ENCODE results near the gene PRM1.

PRM1 gene

DNA sequence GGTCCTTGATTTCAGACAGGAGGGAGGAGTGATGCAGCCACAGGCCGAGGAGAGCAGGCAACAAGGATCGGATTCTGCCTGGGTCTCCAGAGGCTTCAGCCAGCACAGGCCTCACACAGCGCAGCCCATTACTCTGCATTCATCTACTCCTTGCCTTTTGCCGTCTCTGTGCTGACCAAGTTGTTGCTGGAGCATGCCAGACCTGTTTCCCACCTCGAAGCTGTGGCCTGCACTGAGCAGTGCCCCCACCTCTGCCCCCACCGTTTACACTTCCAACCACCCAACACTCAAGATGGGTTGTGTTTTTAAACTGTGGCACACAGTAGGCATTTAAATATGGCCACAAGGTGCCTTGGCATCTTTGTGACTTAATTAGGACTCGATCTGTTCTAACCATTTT, 6.2 kb downstream of the PRM1 start:
- no peak for TF ChIP-seq PKNOX1 (IDR thresholded peaks at IDR 0.05)
- TF ChIP-seq ZNF384 (IDR thresholded peaks at IDR 0.05), result no peak
- TF ChIP-seq ARNT (IDR thresholded peaks at IDR 0.05), result no peak
- no peak for TF ChIP-seq L3MBTL2 (conservative IDR thresholded peaks at IDR 0.05)
- TF ChIP-seq CTBP1 (IDR thresholded peaks at IDR 0.05; ENCODE audit: borderline replicate concordance), result no peak
- TF ChIP-seq ELF4 (IDR thresholded peaks at IDR 0.05), result no peak
- no peak for TF ChIP-seq HDGF (IDR thresholded peaks at IDR 0.05; ENCODE audit: borderline replicate concordance)
- no peak for TF ChIP-seq TARDBP (IDR thresholded peaks at IDR 0.05)
- TF ChIP-seq BHLHE40 (IDR thresholded peaks at IDR 0.05; ENCODE audit: borderline replicate concordance), result no peak
- no peak for TF ChIP-seq SP1 (IDR thresholded peaks at IDR 0.05)
- no peak for DNase-seq (ENCODE audit: extremely low spot score)
- ChIA-PET POLR2A (no interaction called here), CTCF (interaction anchor here (0.6 kb wide), 1 partner anchor 349 kb away, joined by 3 read pairs; no protein-coding TSS in a partner anchor)

DNA sequence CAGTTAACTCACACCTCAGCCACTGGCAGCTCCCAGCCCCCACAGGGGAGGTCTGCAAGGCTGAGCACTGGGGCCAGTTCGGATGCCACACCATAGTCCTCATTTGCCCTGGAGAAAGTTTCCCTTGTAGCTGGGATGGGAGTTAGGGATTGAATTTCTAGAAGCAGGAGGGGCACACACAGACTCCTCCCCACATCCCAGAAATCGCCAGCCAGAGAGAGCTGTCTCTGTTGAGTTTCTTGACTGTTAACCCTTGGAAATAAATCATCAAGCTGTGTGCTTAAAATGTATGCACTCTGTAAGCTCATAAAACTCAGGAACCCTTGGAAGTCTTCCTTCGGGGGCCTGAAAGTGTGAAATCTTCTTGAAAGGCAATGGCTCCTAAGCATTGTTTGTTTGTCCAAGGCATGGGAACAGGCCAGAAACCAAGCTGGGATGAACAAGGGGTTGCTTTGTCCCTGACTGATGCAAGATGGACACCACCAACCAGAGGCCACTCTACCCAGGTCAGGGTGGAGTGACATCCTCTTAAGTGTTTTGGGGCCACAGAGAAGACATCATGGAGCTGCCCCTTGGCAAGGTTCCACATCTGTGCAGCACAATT, 7.3 kb downstream of the PRM1 start:
- no peak for DNase-seq (ENCODE audit: extremely low spot score)
- TF ChIP-seq PKNOX1 (IDR thresholded peaks at IDR 0.05) (peak; percentile 39; the same call in 1 of the 2 replicates), L3MBTL2 (conservative IDR thresholded peaks at IDR 0.05) (no peak), ELF4 (IDR thresholded peaks at IDR 0.05) (no peak), LEF1 (IDR thresholded peaks at IDR 0.05; ENCODE audit: borderline replicate concordance) (no peak)
- ChIA-PET CTCF (interaction anchor here (0.8 to 1.0 kb wide), 2 partner anchors 9 to 114 kb away, joined by 3 to 6 read pairs; no protein-coding TSS in a partner anchor), POLR2A (interaction anchor here (2.5 kb wide), 1 partner anchor 18 kb away, joined by 16 read pairs; the partner anchor contains the start of gene SOCS1)

- POLR2A ChIA-PET, result interaction anchor here (2.5 kb wide), 1 partner anchor 17 kb away, joined by 16 read pairs; the partner anchor contains the start of gene SOCS1
- CTCF ChIA-PET, result interaction anchor here (0.8 to 1.0 kb wide), 2 partner anchors 10 to 114 kb away, joined by 3 to 6 read pairs; no protein-coding TSS in a partner anchor
- no peak for TF ChIP-seq ARNT (IDR thresholded peaks at IDR 0.05)
- no peak for TF ChIP-seq SUZ12 (IDR thresholded peaks at IDR 0.05)
- no peak for TF ChIP-seq ZNF384 (IDR thresholded peaks at IDR 0.05)
- no peak for TF ChIP-seq TARDBP (IDR thresholded peaks at IDR 0.05)
- TF ChIP-seq NFRKB (IDR thresholded peaks at IDR 0.05), result no peak
- TF ChIP-seq PKNOX1 (IDR thresholded peaks at IDR 0.05), result no peak
- TF ChIP-seq ELF4 (IDR thresholded peaks at IDR 0.05), result no peak
- no peak for TF ChIP-seq HDGF (IDR thresholded peaks at IDR 0.05; ENCODE audit: borderline replicate concordance)
- no peak for TF ChIP-seq FOXA1 (IDR thresholded peaks at IDR 0.05)
- no peak for TF ChIP-seq BHLHE40 (IDR thresholded peaks at IDR 0.05; ENCODE audit: borderline replicate concordance)
- no peak for TF ChIP-seq CTBP1 (IDR thresholded peaks at IDR 0.05; ENCODE audit: borderline replicate concordance)
- TF ChIP-seq L3MBTL2 (conservative IDR thresholded peaks at IDR 0.05), result no peak
- no peak for TF ChIP-seq LEF1 (IDR thresholded peaks at IDR 0.05; ENCODE audit: borderline replicate concordance)
- TF ChIP-seq FOXM1 (IDR thresholded peaks at IDR 0.05; ENCODE audit: borderline replicate concordance), result no peak
- TF ChIP-seq SP1 (IDR thresholded peaks at IDR 0.05), result no peak
- TF ChIP-seq FOXK2 (IDR thresholded peaks at IDR 0.05), result no peak
- no peak for DNase-seq (ENCODE audit: extremely low spot score)
These were observed 8.0 kb downstream of the PRM1 start, which contains the start of gene PRM3 for GRCh38 chr16:11272921-11273720. Gene PRM3 (minus strand): TSS chr16:11273629. CDS start chr16:11273595, 34 bp downstream.

DNA sequence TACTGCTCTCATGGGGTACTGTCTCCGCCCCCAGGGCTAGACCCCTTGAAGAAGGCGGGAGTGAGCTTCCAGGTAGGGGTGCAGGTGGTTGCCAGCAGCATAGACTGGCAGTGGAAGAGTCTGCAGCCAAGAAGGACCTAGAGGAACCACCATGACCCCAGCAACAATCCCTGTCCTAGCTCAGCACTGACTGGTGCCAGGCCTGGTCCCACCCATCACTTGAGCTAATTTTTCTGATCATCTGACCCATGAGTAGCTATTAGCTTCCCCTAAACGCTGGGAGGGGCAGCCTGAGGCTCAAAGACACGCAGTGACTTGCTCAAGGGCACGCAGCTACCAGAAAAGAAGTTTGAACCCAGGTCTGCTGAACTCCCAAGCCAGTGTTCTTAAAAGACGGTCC, 8.6 kb downstream of the PRM1 start:
- CTCF ChIA-PET, result interaction anchor here (0.6 kb wide), 1 partner anchor 20 kb away, joined by 3 read pairs; no protein-coding TSS in a partner anchor
- TF ChIP-seq L3MBTL2 (conservative IDR thresholded peaks at IDR 0.05), result no peak
- TF ChIP-seq ELF4 (IDR thresholded peaks at IDR 0.05), result no peak
- TF ChIP-seq FOXK2 (IDR thresholded peaks at IDR 0.05), result no peak
- no peak for TF ChIP-seq NFRKB (IDR thresholded peaks at IDR 0.05)
- TF ChIP-seq LEF1 (IDR thresholded peaks at IDR 0.05; ENCODE audit: borderline replicate concordance), result no peak
- no peak for TF ChIP-seq PKNOX1 (IDR thresholded peaks at IDR 0.05)
- TF ChIP-seq ZNF384 (IDR thresholded peaks at IDR 0.05), result no peak
- TF ChIP-seq TARDBP (IDR thresholded peaks at IDR 0.05), result no peak
- no peak for TF ChIP-seq SP1 (IDR thresholded peaks at IDR 0.05)
- TF ChIP-seq HDGF (IDR thresholded peaks at IDR 0.05; ENCODE audit: borderline replicate concordance), result no peak
- no peak for TF ChIP-seq SUZ12 (IDR thresholded peaks at IDR 0.05)
- TF ChIP-seq BHLHE40 (IDR thresholded peaks at IDR 0.05; ENCODE audit: borderline replicate concordance), result no peak
- no peak for DNase-seq (ENCODE audit: extremely low spot score)

DNA sequence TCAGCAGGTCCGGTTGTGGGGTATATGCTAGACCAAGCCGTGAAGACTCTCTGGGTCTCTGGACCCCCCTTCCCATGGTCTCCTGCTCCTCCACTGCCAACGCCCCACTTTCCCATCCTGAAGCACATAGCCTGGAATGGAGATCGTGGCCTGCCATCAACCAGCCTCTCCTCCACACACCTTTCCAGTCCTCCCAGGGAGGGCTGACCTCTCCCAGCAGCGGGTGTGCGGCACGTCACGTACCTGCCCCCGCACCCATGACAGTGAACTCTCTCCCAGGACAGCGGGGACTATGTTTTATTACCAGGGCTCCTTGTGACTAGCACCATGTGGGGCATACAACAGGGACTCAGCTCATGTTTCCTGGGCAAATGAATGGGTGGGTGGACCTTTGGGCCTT, 9.5 kb downstream of the PRM1 start:
- POLR2A ChIA-PET, result no interaction called here
- CTCF ChIA-PET, result interaction anchor here (0.9 kb wide), 1 partner anchor 26 kb away, joined by 3 read pairs; no protein-coding TSS in a partner anchor
- TF ChIP-seq HDGF (IDR thresholded peaks at IDR 0.05; ENCODE audit: borderline replicate concordance), result no peak

More for the DNA sequence above, 8.6 kb downstream of the PRM1 start:
- POLR2A ChIA-PET, result interaction anchor here (2.5 kb wide), 1 partner anchor 17 kb away, joined by 16 read pairs; the partner anchor contains the start of gene SOCS1

More for the DNA sequence above, 9.5 kb downstream of the PRM1 start:
- DNase-seq (ENCODE audit: extremely low spot score), result no peak
